Central memory CD8-positive, alpha-beta T cell (primary cell): ENCODE data around the gene PLCB1.

Source experiments
- ATAC-seq: fragments of 150-1000 bp; cut with Tn5 transposase; replicated peaks from 2 replicates; pipeline ENCODE4 v1.10.0; 2022; ENCODE audit warnings: mild to moderate bottlenecking, moderate FRiP score, moderate number of reproducible peaks; ENCODE audit not compliant: poor library complexity, severe bottlenecking; ENCODE audit errors: extremely low read depth
- DNase-seq, 2 donors: peaks; one replicate each; pipeline ENCODE4 v3.0.0; 2021; ENCODE audit warnings: low spot score in 2 of 2
- H3K27ac Mint-ChIP-seq: one replicate; pipeline ENCODE4 v1.8.0; 2022; ENCODE audit warnings: low read depth, mild to moderate bottlenecking, moderate library complexity, mixed read lengths
- H3K27me3 Mint-ChIP-seq: one replicate; pipeline ENCODE4 v1.8.0; 2022; ENCODE audit warnings: mixed read lengths
- H3K36me3 Mint-ChIP-seq: one replicate; pipeline ENCODE4 v1.8.0; 2022; ENCODE audit warnings: mild to moderate bottlenecking, moderate library complexity, mixed read lengths; ENCODE audit not compliant: insufficient read depth
- H3K4me1 Mint-ChIP-seq: one replicate; pipeline ENCODE4 v1.8.0; 2022; ENCODE audit warnings: mixed read lengths
- H3K4me3 Mint-ChIP-seq: one replicate; pipeline ENCODE4 v1.8.0; 2022; ENCODE audit warnings: mild to moderate bottlenecking, moderate library complexity, mixed read lengths
- H3K9me3 Mint-ChIP-seq: one replicate; pipeline ENCODE4 v1.8.0; 2022; ENCODE audit warnings: mixed read lengths

PLCB1 gene

DNA sequence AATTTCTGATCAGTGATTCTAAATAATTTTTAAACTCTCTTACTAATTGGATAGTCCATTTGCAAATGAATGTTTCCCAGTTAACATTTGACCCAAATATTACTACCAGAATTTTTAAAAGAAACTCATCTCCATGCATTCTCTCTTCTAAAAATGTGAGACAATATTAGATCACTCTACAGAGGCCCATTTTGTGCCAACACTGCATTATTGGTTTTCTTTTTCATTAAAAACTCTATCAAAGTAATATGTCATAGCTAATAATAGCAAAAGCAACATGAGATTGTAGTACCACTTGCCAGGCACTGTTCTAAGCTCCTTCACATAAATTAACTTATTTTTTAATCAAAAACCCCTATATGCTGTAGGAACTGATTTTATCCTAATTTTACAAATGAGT, 591.2 kb downstream of the PLCB1 start:
- Mint-ChIP-seq H3K27me3 (no peaks in the 10 kb centered on the region), H3K4me1 (no peaks in the 10 kb centered on the region), H3K27ac (no peak overlapping the region), H3K9me3 (no peaks in the 10 kb centered on the region), H3K4me3 (no peak overlapping the region), H3K36me3 (peaks cover 10% of the 10 kb centered on the region)
- DNase-seq (no peak), ATAC-seq (no peak)

DNA sequence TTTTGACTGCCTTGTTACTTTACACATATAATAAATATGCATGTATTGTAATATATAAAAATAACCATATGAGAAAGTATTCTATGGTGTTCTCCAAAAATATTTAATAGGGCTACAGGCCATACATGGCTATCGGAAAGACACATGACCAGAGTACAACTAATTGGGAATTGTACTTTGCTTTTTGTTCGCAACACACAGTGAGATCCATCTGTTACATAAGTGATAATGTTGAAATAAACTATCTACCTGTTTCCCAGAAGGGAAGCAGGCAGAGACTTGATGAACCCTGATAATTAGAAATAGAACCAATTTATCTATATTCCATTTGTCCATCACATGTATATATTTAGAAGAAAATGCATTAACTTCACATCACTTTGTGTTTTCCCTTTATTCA, 592.8 kb downstream of the PLCB1 start:
- Mint-ChIP-seq H3K27ac (no peak overlapping the region), H3K36me3 (peaks cover 9% of the 10 kb centered on the region), H3K27me3 (no peaks in the 10 kb centered on the region), H3K4me1 (no peaks in the 10 kb centered on the region), H3K9me3 (no peaks in the 10 kb centered on the region), H3K4me3 (no peak overlapping the region)
- ATAC-seq (no peak), DNase-seq (no peak)

DNA sequence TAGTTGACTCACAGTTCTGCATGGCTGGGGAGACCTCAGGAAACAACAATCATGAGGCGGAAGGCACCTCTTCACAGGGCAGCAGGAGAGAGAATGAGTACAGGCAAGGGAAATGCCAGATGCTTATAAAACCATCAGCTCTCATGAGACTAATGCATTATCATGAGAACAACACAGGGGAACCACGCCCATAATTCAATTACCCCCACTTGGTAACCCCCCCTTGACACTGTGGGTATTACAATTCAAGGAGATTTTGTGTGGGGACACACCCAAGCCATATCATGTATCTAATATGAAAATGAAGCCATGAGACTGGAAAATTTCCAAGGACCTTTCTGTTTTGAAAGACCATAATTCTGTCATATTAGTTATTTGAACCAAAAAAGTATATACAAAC, 594.4 kb downstream of the PLCB1 start:
- H3K4me1 Mint-ChIP-seq = no peaks in the 10 kb centered on the region
- peaks cover 9% of the 10 kb centered on the region for H3K36me3 Mint-ChIP-seq
- ATAC-seq (no peak), DNase-seq (no peak)
- H3K27ac Mint-ChIP-seq = no peak overlapping the region
- no peaks in the 10 kb centered on the region for H3K27me3 Mint-ChIP-seq
- H3K4me3 Mint-ChIP-seq = no peak overlapping the region
- no peaks in the 10 kb centered on the region for H3K9me3 Mint-ChIP-seq

DNA sequence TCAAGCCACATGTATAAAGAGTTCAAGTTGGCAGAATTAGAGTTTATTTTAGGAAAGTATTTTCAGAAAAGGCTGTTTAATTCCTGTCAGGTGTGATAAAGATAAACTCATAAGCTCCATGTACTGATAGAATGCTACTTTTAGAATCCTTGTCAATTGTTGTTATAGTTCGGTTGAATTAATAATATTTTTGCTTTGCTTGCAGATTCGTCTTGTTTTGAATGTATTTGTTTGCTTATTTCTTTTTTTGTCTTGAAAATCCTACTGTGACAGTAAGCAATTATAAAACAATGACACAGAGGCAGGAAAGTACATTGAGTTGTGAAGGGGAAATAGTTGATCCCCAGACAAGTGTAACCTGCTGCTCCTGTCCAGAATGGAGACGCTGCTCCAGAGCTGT, 602.9 kb downstream of the PLCB1 start:
- no peaks in the 10 kb centered on the region for H3K4me1 Mint-ChIP-seq
- no peak overlapping the region for H3K4me3 Mint-ChIP-seq
- no peaks in the 10 kb centered on the region for H3K27me3 Mint-ChIP-seq
- H3K27ac Mint-ChIP-seq = no peak overlapping the region
- no peak for ATAC-seq
- peaks cover 2% of the 10 kb centered on the region for H3K36me3 Mint-ChIP-seq
- H3K9me3 Mint-ChIP-seq = no peaks in the 10 kb centered on the region
- DNase-seq = no peak

DNA sequence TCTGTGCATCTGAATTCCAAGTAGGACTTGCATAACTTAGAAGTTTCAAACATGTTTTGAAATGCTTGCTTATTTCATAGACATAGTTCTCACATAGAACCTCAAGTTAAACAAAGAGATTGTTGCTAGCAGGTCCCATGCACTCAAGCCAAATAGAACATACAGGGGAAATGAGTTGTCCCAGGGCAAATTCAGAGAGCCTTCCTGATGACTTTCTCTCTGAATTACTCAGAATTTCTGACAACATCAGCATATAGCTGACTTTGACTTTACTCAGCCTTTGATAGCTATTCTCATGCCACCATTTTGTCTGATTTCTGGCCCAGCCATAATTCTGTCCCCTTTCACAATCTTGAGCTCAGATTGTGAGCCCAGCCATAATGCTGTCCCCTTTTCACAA, 603.6 kb downstream of the PLCB1 start:
- Mint-ChIP-seq H3K27ac (no peak overlapping the region), H3K9me3 (no peaks in the 10 kb centered on the region), H3K27me3 (no peaks in the 10 kb centered on the region), H3K4me1 (no peaks in the 10 kb centered on the region), H3K4me3 (no peak overlapping the region), H3K36me3 (peaks cover 2% of the 10 kb centered on the region)
- no peak for DNase-seq
- no peak for ATAC-seq

DNA sequence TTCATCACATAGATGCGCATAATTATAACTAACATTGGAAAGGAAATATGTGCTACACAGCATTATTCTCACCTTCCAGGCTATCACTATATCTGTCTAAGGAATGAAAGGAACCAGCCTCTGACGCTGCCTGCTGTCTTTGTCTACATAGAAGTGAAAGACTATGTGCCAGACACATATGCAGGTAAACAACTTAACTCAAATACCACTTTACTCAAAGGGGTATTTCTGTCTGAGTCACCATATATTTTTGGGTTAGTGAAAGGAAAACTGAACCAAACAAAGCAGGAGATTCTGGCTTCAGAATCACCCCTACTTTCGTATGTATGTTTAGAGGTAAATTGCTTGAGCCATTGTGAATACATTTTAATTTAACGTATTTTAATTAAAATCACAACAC, 608.2 kb downstream of the PLCB1 start:
- no peak overlapping the region for H3K4me3 Mint-ChIP-seq
- no peaks in the 10 kb centered on the region for H3K27me3 Mint-ChIP-seq
- peaks cover 4% of the 10 kb centered on the region for H3K36me3 Mint-ChIP-seq
- no peaks in the 10 kb centered on the region for H3K9me3 Mint-ChIP-seq
- DNase-seq (no peak), ATAC-seq (no peak)
- H3K4me1 Mint-ChIP-seq = no peaks in the 10 kb centered on the region
- H3K27ac Mint-ChIP-seq = no peak overlapping the region

DNA sequence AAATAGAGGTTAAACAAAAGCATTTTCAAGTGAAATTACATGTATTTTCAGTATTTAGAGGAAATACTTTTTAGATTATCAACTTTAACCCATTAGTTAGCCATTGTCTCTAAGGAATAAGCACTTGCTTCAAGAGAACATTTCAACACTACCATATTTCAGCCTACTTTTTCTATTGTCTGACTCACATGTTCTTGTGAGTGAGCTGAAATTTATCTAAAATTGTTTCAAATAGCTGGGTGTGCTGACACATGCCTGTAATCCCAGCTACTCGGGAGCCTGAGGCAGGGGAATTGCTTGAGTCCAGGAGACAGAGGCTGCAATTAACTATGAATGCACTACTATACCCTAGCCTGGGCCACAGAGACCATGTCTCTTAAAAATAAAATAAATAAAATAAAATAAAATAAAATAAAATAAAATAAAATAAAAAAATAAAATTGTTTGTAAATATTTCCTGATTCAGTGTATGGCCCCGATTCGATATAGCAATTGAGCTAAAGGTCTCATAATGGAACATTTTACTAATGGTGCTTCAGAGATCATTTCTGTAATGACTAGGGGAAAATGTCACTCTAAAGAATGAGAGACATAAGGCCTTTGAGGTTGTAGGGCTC, 612.3 kb downstream of the PLCB1 start:
- Mint-ChIP-seq H3K4me1 (no peaks in the 10 kb centered on the region), H3K27me3 (no peaks in the 10 kb centered on the region), H3K4me3 (no peak overlapping the region), H3K9me3 (no peaks in the 10 kb centered on the region), H3K36me3 (peaks cover 2% of the 10 kb centered on the region), H3K27ac (no peak overlapping the region)
- no peak for ATAC-seq
- DNase-seq = no peak

DNA sequence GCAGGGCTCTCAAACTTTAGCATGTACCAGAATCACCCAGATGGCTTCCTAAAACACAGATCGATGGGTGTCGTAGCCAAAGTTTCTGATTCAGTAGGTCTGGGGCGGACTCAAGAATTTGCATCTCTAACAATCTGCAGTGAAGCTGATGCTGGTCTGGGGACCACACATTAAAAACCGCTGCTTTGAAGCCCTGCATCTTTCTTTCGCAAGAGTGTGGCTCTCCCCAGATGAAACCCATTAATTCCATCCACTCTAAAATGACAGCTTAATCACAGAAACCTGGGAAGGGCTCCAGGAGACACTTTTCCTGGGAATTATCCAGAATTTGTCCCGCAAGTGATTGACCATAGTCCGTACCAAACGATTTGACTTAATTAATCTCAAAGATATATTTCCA, 617.0 kb downstream of the PLCB1 start:
- Mint-ChIP-seq H3K27ac (no peak overlapping the region), H3K4me3 (no peak overlapping the region), H3K27me3 (no peaks in the 10 kb centered on the region), H3K4me1 (no peaks in the 10 kb centered on the region), H3K9me3 (no peaks in the 10 kb centered on the region), H3K36me3 (peaks cover 3% of the 10 kb centered on the region)
- ATAC-seq (no peak), DNase-seq (no peak)

DNA sequence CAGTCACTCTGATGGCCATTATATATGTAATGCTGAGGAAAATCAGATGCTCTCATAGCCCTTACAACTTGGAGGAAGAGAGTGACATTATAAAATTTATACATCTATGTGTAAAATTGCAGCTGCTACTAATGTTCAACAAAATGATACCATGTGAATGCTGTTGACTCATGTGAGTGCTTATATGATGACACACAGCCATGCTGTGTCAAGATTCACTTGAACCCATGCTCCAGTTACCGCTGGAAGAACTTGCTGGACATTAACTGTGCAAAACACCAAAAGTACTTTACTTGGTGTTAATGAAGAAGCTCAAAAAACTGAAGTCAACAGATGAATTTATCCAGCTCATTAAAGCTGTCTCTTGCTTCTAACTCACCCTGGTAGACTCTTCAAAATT, 617.9 kb downstream of the PLCB1 start:
- Mint-ChIP-seq H3K27ac (no peak overlapping the region), H3K27me3 (no peaks in the 10 kb centered on the region), H3K36me3 (peaks cover 5% of the 10 kb centered on the region), H3K4me3 (no peak overlapping the region), H3K9me3 (no peaks in the 10 kb centered on the region), H3K4me1 (no peaks in the 10 kb centered on the region)
- DNase-seq (no peak), ATAC-seq (no peak)

DNA sequence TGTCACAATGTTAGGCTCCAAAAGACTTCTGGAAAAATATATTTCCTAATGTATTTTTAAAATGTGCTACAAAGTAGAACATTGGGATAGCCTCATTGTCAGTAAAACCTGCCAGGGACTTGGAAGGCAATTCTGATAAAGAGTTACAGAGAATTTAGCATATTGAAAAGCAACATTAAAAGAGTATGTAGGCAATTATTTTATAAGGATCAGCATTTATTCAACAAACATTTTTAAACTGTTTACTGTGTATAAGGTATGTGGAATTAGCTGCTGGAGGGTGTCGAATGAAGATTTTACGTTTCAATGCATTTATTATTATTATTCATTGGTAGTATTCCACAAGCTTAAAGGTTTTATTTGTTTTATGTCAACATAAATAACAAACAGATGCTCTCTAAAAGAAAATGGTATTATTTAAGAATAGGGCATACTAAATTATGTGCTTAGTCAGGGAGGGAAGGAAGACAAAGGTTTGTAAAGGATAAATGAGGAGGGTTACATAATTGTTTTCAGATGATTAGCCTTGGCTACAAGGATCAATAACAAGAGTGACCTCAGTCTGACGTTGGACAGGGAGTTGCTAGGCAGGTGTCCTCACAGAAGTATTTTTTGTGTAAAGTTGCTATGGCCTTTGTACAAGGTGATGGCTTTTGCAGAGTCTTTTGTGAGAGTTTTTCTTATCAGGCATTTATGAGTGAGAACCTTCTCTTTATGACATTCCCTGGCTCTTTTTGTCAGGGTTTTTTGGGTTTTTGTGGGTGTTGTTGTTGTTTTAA, 623.5 kb downstream of the PLCB1 start:
- DNase-seq = no peak
- no peaks in the 10 kb centered on the region for H3K27me3 Mint-ChIP-seq
- H3K36me3 Mint-ChIP-seq = peaks cover 3% of the 10 kb centered on the region
- H3K4me1 Mint-ChIP-seq = peaks cover 12% of the 10 kb centered on the region
- no peaks in the 10 kb centered on the region for H3K9me3 Mint-ChIP-seq
- no peak overlapping the region for H3K27ac Mint-ChIP-seq
- no peak for ATAC-seq
- H3K4me3 Mint-ChIP-seq = no peak overlapping the region

DNA sequence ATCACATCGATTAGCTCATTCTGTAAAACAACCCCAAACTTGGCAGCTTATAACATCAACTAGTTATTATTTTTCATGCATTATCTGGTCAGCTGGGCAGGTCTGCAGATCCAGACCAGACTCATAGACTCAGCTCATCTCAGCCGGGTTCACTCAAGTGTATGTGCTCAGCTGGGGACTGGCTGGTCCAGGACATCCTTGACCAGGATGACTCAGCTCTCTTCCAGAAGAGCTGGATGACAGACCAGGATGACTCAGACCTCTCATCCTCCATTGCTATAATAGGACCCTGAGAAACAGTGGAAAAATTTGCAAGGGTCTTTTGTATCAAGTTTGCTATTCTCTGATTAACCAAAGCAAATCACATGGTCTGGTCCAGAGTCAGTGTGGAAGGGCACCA, 624.3 kb downstream of the PLCB1 start:
- H3K4me3 Mint-ChIP-seq = no peak overlapping the region
- no peak overlapping the region for H3K27ac Mint-ChIP-seq
- H3K4me1 Mint-ChIP-seq = peaks cover 12% of the 10 kb centered on the region
- no peak for DNase-seq
- ATAC-seq = no peak
- H3K27me3 Mint-ChIP-seq = no peaks in the 10 kb centered on the region
- H3K9me3 Mint-ChIP-seq = no peaks in the 10 kb centered on the region
- peaks cover 5% of the 10 kb centered on the region for H3K36me3 Mint-ChIP-seq

DNA sequence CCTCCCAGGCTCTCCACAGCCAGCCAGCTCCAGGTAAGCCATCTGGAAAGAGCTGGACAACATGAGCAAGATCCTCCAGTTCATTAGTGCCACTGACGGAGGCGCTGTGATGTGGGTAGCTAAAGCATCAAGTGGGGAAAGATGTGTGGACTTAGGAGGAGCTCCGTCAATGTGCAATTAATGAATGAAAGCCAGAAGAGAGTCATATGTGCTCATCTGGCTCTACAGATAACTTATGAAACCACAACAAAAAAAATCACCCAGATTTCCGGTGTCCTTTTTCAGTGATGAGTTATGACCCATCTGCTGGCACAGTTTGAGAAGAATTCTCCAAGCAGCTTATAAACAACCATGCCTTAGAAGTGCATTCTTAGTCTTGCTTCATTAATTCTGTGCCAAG, 625.1 kb downstream of the PLCB1 start:
- ATAC-seq (no peak), DNase-seq (no peak)
- Mint-ChIP-seq H3K9me3 (no peaks in the 10 kb centered on the region), H3K36me3 (peaks cover 5% of the 10 kb centered on the region), H3K4me1 (peaks cover 12% of the 10 kb centered on the region), H3K4me3 (no peak overlapping the region), H3K27me3 (no peaks in the 10 kb centered on the region), H3K27ac (no peak overlapping the region)

DNA sequence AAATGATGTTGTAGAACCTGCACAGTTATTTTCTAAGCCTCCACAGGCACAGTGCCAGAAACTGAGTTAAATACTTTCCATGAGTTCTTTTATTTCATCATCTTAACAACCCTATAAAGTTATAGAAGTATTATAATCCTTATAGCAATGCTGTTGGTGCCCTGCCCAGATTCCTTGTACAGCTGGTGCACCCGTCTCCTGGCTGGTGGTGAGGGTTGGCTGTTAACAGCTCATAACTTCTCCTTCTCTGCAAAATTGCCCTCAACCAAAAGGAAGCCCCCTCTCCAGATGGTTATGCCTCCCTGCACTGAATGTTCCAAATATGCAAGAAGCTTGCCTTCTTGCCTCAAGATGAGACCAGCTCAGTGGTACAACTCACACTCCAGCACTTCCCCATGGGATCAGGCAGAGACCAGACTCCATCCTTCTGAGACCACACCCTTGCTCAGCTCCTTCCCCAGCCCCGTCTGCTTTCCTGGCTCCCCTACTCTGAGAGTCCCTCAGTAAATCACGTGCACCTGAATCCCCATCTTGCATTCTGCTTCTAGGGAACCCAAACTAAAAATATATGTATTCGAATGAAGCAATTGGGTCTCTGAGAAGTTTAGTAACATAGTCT, 632.4 kb downstream of the PLCB1 start:
- Mint-ChIP-seq H3K4me3 (no peak overlapping the region), H3K27me3 (no peaks in the 10 kb centered on the region), H3K4me1 (no peaks in the 10 kb centered on the region), H3K9me3 (no peaks in the 10 kb centered on the region), H3K27ac (no peak overlapping the region), H3K36me3 (peaks cover 18% of the 10 kb centered on the region)
- DNase-seq (no peak), ATAC-seq (no peak)
